GM18508 (cell line): ENCODE results near the gene USPL1.
A peak's percentile ranks its signal among the peaks of the same experiment; 100 is the strongest.
"Not testable (repeated sequence)": the region's sequence is repeated elsewhere in the genome, so short reads cannot be mapped to it uniquely, and the experiment has no call there.

Experiments
- ATAC-seq: cut with Tn5 transposase; IDR thresholded peaks from one replicate; pipeline ENCODE4 v1.9.1; 2021; ENCODE audit warnings: moderate number of reproducible peaks; ENCODE audit not compliant: insufficient read depth, unreplicated experiment

Gene USPL1

GRCh38 chr13:30615481-30615865 lies 2.2 kb upstream of the USPL1 start:
- no peak for ATAC-seq

- ATAC-seq, result no peak
Measured at GRCh38 chr13:30615866-30616541, 1.7 kb upstream of the USPL1 start.

GRCh38 chr13:30616927-30617314 lies 799 bp upstream of the USPL1 start:
- peak; percentile 13 for ATAC-seq

GRCh38 chr13:30618186-30618929 lies 638 bp downstream of the USPL1 start:
- no peak for ATAC-seq

GRCh38 chr13:30618930-30619279 lies 1.2 kb downstream of the USPL1 start:
- ATAC-seq, result no peak

- no peak for ATAC-seq
Measured at GRCh38 chr13:30619731-30620130, 2.0 kb downstream of the USPL1 start.

- ATAC-seq, result no peak
Measured at GRCh38 chr13:30620941-30621340, 3.2 kb downstream of the USPL1 start.

- no peak for ATAC-seq
Measured at GRCh38 chr13:30622551-30622950, 4.8 kb downstream of the USPL1 start.

GRCh38 chr13:30623392-30623791 lies 5.7 kb downstream of the USPL1 start:
- no peak for ATAC-seq

- no peak for ATAC-seq
Measured at GRCh38 chr13:30624630-30625029, 6.9 kb downstream of the USPL1 start.

GRCh38 chr13:30629527-30629926 lies 11.8 kb downstream of the USPL1 start:
- ATAC-seq, result no peak

- ATAC-seq, result no peak
Measured at GRCh38 chr13:30633861-30634260, 16.1 kb downstream of the USPL1 start.

GRCh38 chr13:30634838-30635237 lies 17.1 kb downstream of the USPL1 start:
- ATAC-seq, result no peak

GRCh38 chr13:30638301-30638700 lies 20.6 kb downstream of the USPL1 start:
- ATAC-seq, result no peak

- no peak for ATAC-seq
Measured at GRCh38 chr13:30639671-30640070, 22.0 kb downstream of the USPL1 start.

- ATAC-seq, result not testable (repeated sequence)
Measured at GRCh38 chr13:30641173-30641572, 23.5 kb downstream of the USPL1 start.

GRCh38 chr13:30645629-30646028 lies 27.9 kb downstream of the USPL1 start:
- no peak for ATAC-seq

- ATAC-seq, result no peak
Measured at GRCh38 chr13:30647420-30647819, 29.7 kb downstream of the USPL1 start.

GRCh38 chr13:30647824-30648521 lies 30.3 kb downstream of the USPL1 start:
- no peak for ATAC-seq

GRCh38 chr13:30648522-30649012 lies 30.8 kb downstream of the USPL1 start:
- no peak for ATAC-seq

- not testable (repeated sequence) for ATAC-seq
Measured at GRCh38 chr13:30651648-30652047, 33.9 kb downstream of the USPL1 start.
